Endothelial cell of umbilical vein (primary cell): ENCODE data around the gene LHX3. TPM values are rescaled to one million over a fixed set of nuclear protein-coding genes. Genes with fewer than 3 reads are reported as not detected.

Source experiments
- BruUV-seq: library from RNA; stranded (reverse); fragments of 400-500 nt; replicated peaks from 2 replicates; lab custom pipeline; 2021; lab: Mats Ljungman, UMichigan
- CTCF ChIA-PET: fragments of 300-600, 350-600 bp; sonication (Branson Sonifier 250); formaldehyde crosslinking; loops from one replicate; lab custom pipeline; 2021; ENCODE audit warnings: antibody characterized with exemption, inconsistent platforms; lab: Charles Lee
- POLR2A ChIA-PET: fragments of 300-600, 350-600 bp; sonication (Branson Sonifier 250); formaldehyde crosslinking; loops from one replicate; lab custom pipeline; 2021; ENCODE audit warnings: antibody characterized with exemption, inconsistent platforms; lab: Charles Lee
- DNase-seq: peaks from one replicate; pipeline ENCODE4 v3.0.0-alpha.2; 2011; ENCODE audit warnings: low read depth, low spot score
- FAIRE-seq: peaks from 2 replicates; lab custom pipeline; 2011; peaks lifted over from hg19 to GRCh38; lab: Jason Lieb, UNC
- H2AFZ ChIP-seq: 2 replicates; pipeline ENCODE4 v1.6.0; 2012; ENCODE audit warnings: low read depth, low read length, control low read depth, inconsistent platforms
- H3K27ac ChIP-seq: 2 replicates; pipeline ENCODE4 v1.5.1; 2011; ENCODE audit warnings: low read depth, mild to moderate bottlenecking, control low read depth, low read length, moderate library complexity; ENCODE audit not compliant: insufficient read depth
- H3K27me3 ChIP-seq, 2 experiments: 2 replicates each; pipeline versions ENCODE4 v1.6.0 to v1.6.1; 2011; ENCODE audit warnings: low read length in 2 of 2, mixed read lengths in 1 of 2; ENCODE audit not compliant: control insufficient read depth in 2 of 2, insufficient read depth in 2 of 2
- H3K36me3 ChIP-seq, 2 experiments: 2 replicates in 1 of 2; 3 replicates in 1 of 2; pipeline ENCODE4 v1.5.1; 2011; ENCODE audit warnings: low read length in 2 of 2, mild to moderate bottlenecking in 1 of 2, moderate library complexity in 1 of 2; ENCODE audit not compliant: control insufficient read depth in 2 of 2, insufficient read depth in 2 of 2; ENCODE audit errors: extremely low read depth in 1 of 2
- H3K4me1 ChIP-seq: 3 replicates; pipeline ENCODE4 v1.5.1; 2011; ENCODE audit warnings: mild to moderate bottlenecking, low read length; ENCODE audit not compliant: control insufficient read depth, insufficient read depth; ENCODE audit errors: extremely low read depth
- H3K4me2 ChIP-seq: 2 replicates; pipeline ENCODE4 v1.6.1; 2011; ENCODE audit warnings: low read length, control low read depth, mixed read lengths; ENCODE audit not compliant: insufficient read depth
- H3K4me3 ChIP-seq, 3 experiments: fragments of 200-600 bp in 1 of 3; sonication (generic), shearing (Covaris generic) in 1 of 3; replicated peaks in 1 of 3; 2 replicates each; pipeline ENCODE4 v1.5.1; 2011 to 2016; ENCODE audit warnings: control low read depth in 3 of 3, low read length in 3 of 3, mild to moderate bottlenecking in 2 of 3, inconsistent platforms in 1 of 3, low read depth in 1 of 3, moderate library complexity in 1 of 3; ENCODE audit not compliant: insufficient read depth in 1 of 3
- H3K79me2 ChIP-seq: 2 replicates; pipeline ENCODE4 v1.6.0; 2012; ENCODE audit warnings: low read length, inconsistent platforms; ENCODE audit not compliant: control insufficient read depth, insufficient read depth
- H3K9ac ChIP-seq: replicated peaks from 2 replicates; pipeline ENCODE3; 2011; ENCODE audit warnings: low read length, control low read depth; ENCODE audit not compliant: insufficient read depth; ENCODE audit errors: extremely low read depth
- H3K9me1 ChIP-seq: replicated peaks from 3 replicates; pipeline ENCODE4 v1.6.0; 2011; ENCODE audit warnings: mild to moderate bottlenecking, low read length; ENCODE audit not compliant: control insufficient read depth, insufficient read depth; ENCODE audit errors: extremely low read depth
- H3K9me3 ChIP-seq: replicated peaks from 2 replicates; pipeline ENCODE4 v1.5.1; 2012; ENCODE audit warnings: low read length, inconsistent platforms; ENCODE audit not compliant: control insufficient read depth, insufficient read depth
- H4K20me1 ChIP-seq: replicated peaks from 2 replicates; pipeline ENCODE3; 2011; ENCODE audit warnings: mild to moderate bottlenecking, low read length; ENCODE audit not compliant: control insufficient read depth, insufficient read depth; ENCODE audit errors: extremely low read depth
- EZH2 ChIP-seq: IDR thresholded peaks from 2 replicates; pipeline ENCODE4 v1.6.1; 2012; ENCODE audit warnings: borderline replicate concordance, low read depth, mild to moderate bottlenecking, moderate library complexity, low read length, inconsistent platforms; ENCODE audit not compliant: severe bottlenecking
- FOS ChIP-seq: IDR thresholded peaks from 2 replicates; pipeline ENCODE4 v1.6.1; 2011; ENCODE audit warnings: mild to moderate bottlenecking, low read length, moderate library complexity, borderline replicate concordance; ENCODE audit not compliant: insufficient read depth
- GATA2 ChIP-seq: IDR thresholded peaks from 2 replicates; pipeline ENCODE4 v1.7.0; 2011; ENCODE audit warnings: low read depth, mild to moderate bottlenecking, moderate library complexity, mixed read lengths, low read length; ENCODE audit not compliant: insufficient read length, insufficient read depth
- JUN ChIP-seq: IDR thresholded peaks from 2 replicates; pipeline ENCODE4 v1.6.1; 2011; ENCODE audit warnings: borderline replicate concordance, low read depth; ENCODE audit not compliant: insufficient read length, insufficient read depth
- dilution Hi-C: fragments of 300-500 bp; cut with MboI; formaldehyde crosslinking; loops from one replicate; pipeline ENCODE4 v1.15.0; 2019; ENCODE audit warnings: low sequenced_read_pairs; ENCODE audit not compliant: extremely low pct_ligation_motif_present
- intact Hi-C: fragments of 100-400 bp; cut with micrococcal nuclease; formaldehyde crosslinking; loops from one replicate; pipeline ENCODE4 v1.10.0; 2022
- polyA plus RNA-seq, 4 experiments: library from polyadenylated mRNA; depleted of rRNA in 3 of 4; stranded (reverse) in 3 of 4; unstranded in 1 of 4; fragments of >200 nt; gene quantifications; 2 replicates each; pipeline versions ENCODE4 v1.2.1 to v1.2.3, GENCODE V29; 2011 to 2012; ENCODE audit warnings: missing spikeins in 1 of 4
- total RNA-seq: library from RNA; stranded (reverse); gene quantifications from 2 replicates; pipeline ENCODE4 v1.2.3, GENCODE V29; 2021

LHX3 gene
- total and polyA plus RNA-seq, 2 donors (not counting 3 experiments of a cell fraction or from before 2014, with no cell fraction given), result not detected

DNA sequence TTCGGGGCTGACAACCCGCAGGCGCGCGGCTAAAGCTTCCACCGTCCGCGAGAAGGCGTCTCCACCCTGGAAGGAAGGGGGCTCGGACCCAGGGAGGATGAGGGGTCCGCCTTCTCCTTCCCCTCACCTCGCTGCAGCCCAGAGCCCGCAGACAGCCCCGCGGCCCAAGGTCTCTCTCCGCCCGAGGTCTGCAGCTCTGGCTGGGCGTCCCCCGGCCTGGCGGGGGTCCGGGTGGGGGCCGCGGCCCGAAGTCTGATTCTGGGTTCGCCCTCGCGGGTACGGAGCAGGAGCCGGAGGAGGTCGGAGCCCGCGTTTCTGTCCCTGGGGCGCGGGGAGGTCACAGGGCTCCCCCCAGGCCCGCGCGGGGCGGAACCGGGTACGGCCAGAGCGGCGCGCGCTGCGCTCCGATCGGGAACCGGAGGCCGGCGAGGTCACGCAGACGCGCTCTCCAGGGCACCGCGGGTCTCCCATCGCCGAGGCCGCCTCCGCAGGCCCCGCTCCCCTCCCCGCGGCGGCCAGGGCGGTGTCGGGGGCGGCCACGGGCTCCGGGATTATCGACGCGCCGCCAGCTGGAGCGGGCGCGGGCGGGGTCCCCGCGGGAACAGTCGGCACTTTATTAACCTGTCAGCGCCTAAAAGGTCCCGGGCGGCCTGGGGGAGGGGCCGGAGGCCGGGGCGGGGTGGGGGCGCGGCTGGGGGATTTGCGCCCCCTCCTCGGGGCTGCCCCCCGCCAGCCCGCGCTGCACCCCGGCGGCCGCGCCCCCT, 11.6 kb downstream of the LHX3 start:
- H3K9ac ChIP-seq, result no peak overlapping the region
- FAIRE-seq, result no peak
- no peaks in the 10 kb centered on the region for H3K79me2 ChIP-seq
- no peak overlapping the region for H3K4me2 ChIP-seq
- H3K27me3 ChIP-seq, result peaks cover 60 to 80% of the 10 kb centered on the region in 2 experiments
- H3K9me1 ChIP-seq, result no peaks in the 10 kb centered on the region
- no peak overlapping the region for H2AFZ ChIP-seq
- H3K4me1 ChIP-seq, result no peaks in the 10 kb centered on the region
- no peak for DNase-seq
- dilution Hi-C loops (no loop called here), intact Hi-C loops (no loop called here)
- no peaks in the 10 kb centered on the region for H4K20me1 ChIP-seq
- H3K27ac ChIP-seq, result no peak overlapping the region
- no peaks in the 10 kb centered on the region for H3K36me3 ChIP-seq
- H3K4me3 ChIP-seq, result no peak overlapping the region
- TF ChIP-seq FOS (no peak), EZH2 (peak; percentile 96), GATA2 (no peak)
- CTCF ChIA-PET, result interaction anchor here (1.0 kb wide), 1 partner anchor 8 kb away, joined by 4 read pairs; no protein-coding TSS in a partner anchor
- POLR2A ChIA-PET, result no interaction called here
- BruUV-seq, result no TSS peak
- H3K9me3 ChIP-seq, result no peaks in the 10 kb centered on the region

DNA sequence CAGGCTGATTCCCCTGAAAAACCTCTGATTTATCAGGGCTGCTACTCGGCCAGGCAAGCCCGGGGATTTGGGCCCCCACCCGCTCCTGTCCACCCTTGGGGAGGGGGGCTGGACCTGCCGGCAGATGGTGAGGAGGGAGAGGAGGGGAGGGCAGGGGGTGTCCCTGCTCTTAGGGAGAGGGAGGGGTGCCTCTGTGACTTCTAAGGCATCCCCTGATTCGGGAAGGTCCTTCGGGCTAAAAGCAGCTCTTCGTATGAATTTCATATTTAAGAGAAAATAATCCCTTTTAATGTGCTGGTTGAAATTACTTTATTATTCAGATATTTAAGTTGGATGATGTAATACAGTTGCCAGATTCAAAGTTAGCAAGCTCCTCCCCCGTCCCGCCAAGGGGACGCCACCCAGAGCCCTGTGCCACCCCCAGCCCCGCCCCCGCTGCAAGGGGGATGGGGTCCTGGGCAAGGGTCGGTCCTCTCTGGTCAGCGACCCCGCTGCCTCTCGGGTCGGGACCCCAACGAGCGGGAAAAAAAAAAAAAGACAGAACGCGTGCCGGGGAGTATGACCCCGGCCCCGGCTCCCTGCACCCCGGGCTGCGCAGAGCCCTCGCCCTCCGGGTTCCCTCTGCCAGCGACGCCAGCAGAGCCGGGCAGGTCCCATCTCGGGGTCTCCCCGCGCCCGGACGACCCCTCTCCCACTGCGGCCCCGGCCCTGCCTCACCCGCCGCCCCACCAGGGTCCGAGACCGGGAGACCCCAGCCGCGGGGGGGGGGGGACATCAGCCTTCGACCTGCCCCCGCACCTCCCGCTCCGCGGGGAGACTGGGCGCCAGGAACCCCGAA, 12.4 kb downstream of the LHX3 start:
- dilution Hi-C loops, result no loop called here
- peaks cover 52 to 72% of the 10 kb centered on the region in 2 experiments for H3K27me3 ChIP-seq
- CTCF ChIA-PET, result interaction anchor here (1.0 kb wide), 1 partner anchor 9 kb away, joined by 4 read pairs; no protein-coding TSS in a partner anchor
- no peak overlapping the region for H3K9ac ChIP-seq
- no peak for FAIRE-seq
- H3K9me1 ChIP-seq, result no peaks in the 10 kb centered on the region
- TF ChIP-seq EZH2 (peak; percentile 84), JUN (no peak), GATA2 (no peak)
- no peaks in the 10 kb centered on the region for H3K4me1 ChIP-seq
- H3K9me3 ChIP-seq, result no peaks in the 10 kb centered on the region
- no peaks in the 10 kb centered on the region for H3K79me2 ChIP-seq
- H3K36me3 ChIP-seq, result no peaks in the 10 kb centered on the region
- H3K4me2 ChIP-seq, result no peak overlapping the region
- BruUV-seq, result no TSS peak
- no peak overlapping the region for H3K4me3 ChIP-seq
- POLR2A ChIA-PET, result no interaction called here
- intact Hi-C loops, result no loop called here
- H3K27ac ChIP-seq, result no peak overlapping the region
- no peaks in the 10 kb centered on the region for H4K20me1 ChIP-seq
- no peak for DNase-seq
- H2AFZ ChIP-seq, result no peak overlapping the region
